ENCODE measurements around the gene FLACC1.

FLACC1 gene

GRCh38 chr2:201383136-201383535, 26.0 kb upstream of the FLACC1 start:
- no peak for ATAC-seq
- TF ChIP-seq GLIS3 (CRISPR knock-in tag; IDR thresholded peaks at IDR 0.05) (no peak), ZC3H10 (CRISPR knock-in tag; IDR thresholded peaks at IDR 0.05) (no peak), TOX (CRISPR knock-in tag; IDR thresholded peaks at IDR 0.05; ENCODE audit: borderline replicate concordance) (no peak), ZFP30 (CRISPR knock-in tag; IDR thresholded peaks at IDR 0.05) (no peak), PPARA (CRISPR knock-in tag; IDR thresholded peaks at IDR 0.05; ENCODE audit: borderline replicate concordance) (no peak), RARB (CRISPR knock-in tag; IDR thresholded peaks at IDR 0.05) (no peak), ZNF70 (CRISPR knock-in tag; IDR thresholded peaks at IDR 0.05) (no peak), SNAI2 (CRISPR knock-in tag; IDR thresholded peaks at IDR 0.05) (no peak), OSR1 (CRISPR knock-in tag; IDR thresholded peaks at IDR 0.05) (no peak), BACH2 (CRISPR knock-in tag; IDR thresholded peaks at IDR 0.05; ENCODE audit: borderline replicate concordance) (no peak), CSDC2 (CRISPR knock-in tag; IDR thresholded peaks at IDR 0.05) (no peak), ZFP3 (CRISPR knock-in tag; IDR thresholded peaks at IDR 0.05) (no peak), ISL1 (CRISPR knock-in tag; IDR thresholded peaks at IDR 0.05) (no peak)
- TF ChIP-seq, protein P1, sequence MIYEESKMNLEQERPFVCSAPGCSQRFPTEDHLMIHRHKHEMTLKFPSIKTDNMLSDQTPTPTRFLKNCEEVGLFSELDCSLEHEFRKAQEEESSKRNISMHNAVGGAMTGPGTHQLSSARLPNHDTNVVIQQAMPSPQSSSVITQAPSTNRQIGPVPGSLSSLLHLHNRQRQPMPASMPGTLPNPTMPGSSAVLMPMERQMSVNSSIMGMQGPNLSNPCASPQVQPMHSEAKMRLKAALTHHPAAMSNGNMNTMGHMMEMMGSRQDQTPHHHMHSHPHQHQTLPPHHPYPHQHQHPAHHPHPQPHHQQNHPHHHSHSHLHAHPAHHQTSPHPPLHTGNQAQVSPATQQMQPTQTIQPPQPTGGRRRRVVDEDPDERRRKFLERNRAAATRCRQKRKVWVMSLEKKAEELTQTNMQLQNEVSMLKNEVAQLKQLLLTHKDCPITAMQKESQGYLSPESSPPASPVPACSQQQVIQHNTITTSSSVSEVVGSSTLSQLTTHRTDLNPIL (CRISPR knock-in tag; IDR thresholded peaks at IDR 0.05; ENCODE audit: low read depth), result no peak
- TF ChIP-seq, protein P2, sequence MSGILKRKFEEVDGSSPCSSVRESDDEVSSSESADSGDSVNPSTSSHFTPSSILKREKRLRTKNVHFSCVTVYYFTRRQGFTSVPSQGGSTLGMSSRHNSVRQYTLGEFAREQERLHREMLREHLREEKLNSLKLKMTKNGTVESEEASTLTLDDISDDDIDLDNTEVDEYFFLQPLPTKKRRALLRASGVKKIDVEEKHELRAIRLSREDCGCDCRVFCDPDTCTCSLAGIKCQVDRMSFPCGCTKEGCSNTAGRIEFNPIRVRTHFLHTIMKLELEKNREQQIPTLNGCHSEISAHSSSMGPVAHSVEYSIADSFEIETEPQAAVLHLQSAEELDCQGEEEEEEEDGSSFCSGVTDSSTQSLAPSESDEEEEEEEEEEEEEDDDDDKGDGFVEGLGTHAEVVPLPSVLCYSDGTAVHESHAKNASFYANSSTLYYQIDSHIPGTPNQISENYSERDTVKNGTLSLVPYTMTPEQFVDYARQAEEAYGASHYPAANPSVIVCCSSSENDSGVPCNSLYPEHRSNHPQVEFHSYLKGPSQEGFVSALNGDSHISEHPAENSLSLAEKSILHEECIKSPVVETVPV (CRISPR knock-in tag; IDR thresholded peaks at IDR 0.05), result no peak
- TF ChIP-seq, protein P3, sequence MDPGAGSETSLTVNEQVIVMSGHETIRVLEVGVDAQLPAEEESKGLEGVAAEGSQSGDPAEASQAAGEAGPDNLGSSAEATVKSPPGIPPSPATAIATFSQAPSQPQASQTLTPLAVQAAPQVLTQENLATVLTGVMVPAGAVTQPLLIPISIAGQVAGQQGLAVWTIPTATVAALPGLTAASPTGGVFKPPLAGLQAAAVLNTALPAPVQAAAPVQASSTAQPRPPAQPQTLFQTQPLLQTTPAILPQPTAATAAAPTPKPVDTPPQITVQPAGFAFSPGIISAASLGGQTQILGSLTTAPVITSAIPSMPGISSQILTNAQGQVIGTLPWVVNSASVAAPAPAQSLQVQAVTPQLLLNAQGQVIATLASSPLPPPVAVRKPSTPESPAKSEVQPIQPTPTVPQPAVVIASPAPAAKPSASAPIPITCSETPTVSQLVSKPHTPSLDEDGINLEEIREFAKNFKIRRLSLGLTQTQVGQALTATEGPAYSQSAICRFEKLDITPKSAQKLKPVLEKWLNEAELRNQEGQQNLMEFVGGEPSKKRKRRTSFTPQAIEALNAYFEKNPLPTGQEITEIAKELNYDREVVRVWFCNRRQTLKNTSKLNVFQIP (CRISPR knock-in tag; IDR thresholded peaks at IDR 0.05; ENCODE audit: borderline replicate concordance, low read depth), result no peak

DNA sequence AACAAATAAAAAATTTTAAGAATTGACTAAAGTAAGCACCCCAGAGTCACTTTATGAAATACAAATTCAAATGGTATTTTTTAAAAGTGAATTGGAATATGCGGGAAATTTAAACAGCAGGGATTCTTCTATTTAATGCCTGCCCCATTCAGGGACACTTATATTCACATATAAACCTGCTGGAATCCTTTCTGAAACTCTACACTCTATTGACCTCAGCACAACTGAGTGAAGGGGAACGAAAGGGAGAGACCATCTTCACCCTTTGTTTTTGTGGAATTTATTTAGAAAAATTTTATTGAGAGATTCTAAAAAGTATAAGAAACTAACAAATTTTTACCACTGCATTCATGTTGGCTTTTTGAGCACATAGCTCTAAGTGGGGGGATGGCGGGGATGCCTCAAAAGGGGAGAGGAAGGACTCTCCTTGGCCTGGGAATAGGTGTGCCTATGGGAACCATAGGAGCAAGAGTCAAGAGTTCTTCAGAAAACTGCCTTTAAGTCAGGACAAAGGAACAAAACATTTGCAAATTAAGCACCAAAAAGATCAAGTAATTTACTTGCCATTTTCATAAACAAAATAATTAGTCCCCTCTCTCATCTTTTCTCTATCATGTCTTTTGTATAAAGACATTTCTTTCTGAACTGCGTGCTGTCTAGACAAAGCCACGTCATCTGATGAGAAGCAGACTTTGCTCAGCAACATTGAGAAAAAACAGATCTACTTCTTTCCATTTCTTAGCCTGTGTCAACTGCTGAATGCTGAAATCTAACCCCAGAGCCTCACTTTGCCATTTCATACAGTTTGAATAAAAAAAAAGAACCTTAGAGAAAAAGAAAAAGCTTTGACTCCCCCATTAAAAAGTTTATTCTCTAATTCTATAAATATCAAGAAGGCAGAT, 21.6 kb upstream of the FLACC1 start:
- ATAC-seq, result peak; percentile 94

More for the DNA sequence above, 21.6 kb upstream of the FLACC1 start:
- TF ChIP-seq PPARA (CRISPR knock-in tag; IDR thresholded peaks at IDR 0.05; ENCODE audit: borderline replicate concordance) (no peak), BACH2 (CRISPR knock-in tag; IDR thresholded peaks at IDR 0.05; ENCODE audit: borderline replicate concordance) (no peak), CSDC2 (CRISPR knock-in tag; IDR thresholded peaks at IDR 0.05) (no peak), ZFP3 (CRISPR knock-in tag; IDR thresholded peaks at IDR 0.05) (no peak), ZFP30 (CRISPR knock-in tag; IDR thresholded peaks at IDR 0.05) (no peak), TCF4 (CRISPR knock-in tag; IDR thresholded peaks at IDR 0.05; ENCODE audit: borderline replicate concordance) (peak; percentile 56), ESRRG (CRISPR knock-in tag; IDR thresholded peaks at IDR 0.05) (no peak), RARB (CRISPR knock-in tag; IDR thresholded peaks at IDR 0.05) (no peak), OSR1 (CRISPR knock-in tag; IDR thresholded peaks at IDR 0.05) (no peak), PATZ1 (CRISPR knock-in tag; IDR thresholded peaks at IDR 0.05; ENCODE audit: borderline replicate concordance) (no peak), SNAI2 (CRISPR knock-in tag; IDR thresholded peaks at IDR 0.05) (no peak), ZNF565 (CRISPR knock-in tag; conservative IDR thresholded peaks at IDR 0.05; ENCODE audit: low read depth) (no peak), TSHZ2 (CRISPR knock-in tag; IDR thresholded peaks at IDR 0.05) (no peak), TOX (CRISPR knock-in tag; IDR thresholded peaks at IDR 0.05; ENCODE audit: borderline replicate concordance) (peak; percentile 80), ARNTL (CRISPR knock-in tag; IDR thresholded peaks at IDR 0.05; ENCODE audit: borderline replicate concordance, low read depth) (no peak), ISL1 (CRISPR knock-in tag; IDR thresholded peaks at IDR 0.05) (peak; percentile 46; the same call in 1 of the 2 replicates), ZNF70 (CRISPR knock-in tag; IDR thresholded peaks at IDR 0.05) (no peak), ZC3H10 (CRISPR knock-in tag; IDR thresholded peaks at IDR 0.05) (peak; percentile 70; the same call in 1 of the 2 replicates), ZNF8 (CRISPR knock-in tag; IDR thresholded peaks at IDR 0.05) (no peak), GLIS3 (CRISPR knock-in tag; IDR thresholded peaks at IDR 0.05) (no peak)
- TF ChIP-seq, protein P2 (CRISPR knock-in tag; IDR thresholded peaks at IDR 0.05), result no peak
- TF ChIP-seq, protein P1 (CRISPR knock-in tag; IDR thresholded peaks at IDR 0.05; ENCODE audit: low read depth), result no peak
- TF ChIP-seq, protein P3 (CRISPR knock-in tag; IDR thresholded peaks at IDR 0.05; ENCODE audit: borderline replicate concordance, low read depth), result no peak

All from SK-N-SH treated with all-trans-retinoic acid at 6 μM for 48 hours (cell line).